ENCODE results near the gene LSP1.

- no peak for TF ChIP-seq POLR2A (IDR thresholded peaks at IDR 0.05; ENCODE audit: control extremely low read depth in 1 of 2, low read depth in 2 of 2, low read length in 2 of 2)
- no peak for TF ChIP-seq CREB1 (IDR thresholded peaks at IDR 0.05)
- TF ChIP-seq ZNF274 (IDR thresholded peaks at IDR 0.05; ENCODE audit: borderline replicate concordance, extremely low read depth, low read length), result no peak
These were observed 510 bp upstream of the LSP1 start for GRCh38 chr11:1852271-1852876.

Measured in H1 (cell line).